Measurements from ENCODE around the gene KLHDC8B.

The KLHDC8B gene

DNA sequence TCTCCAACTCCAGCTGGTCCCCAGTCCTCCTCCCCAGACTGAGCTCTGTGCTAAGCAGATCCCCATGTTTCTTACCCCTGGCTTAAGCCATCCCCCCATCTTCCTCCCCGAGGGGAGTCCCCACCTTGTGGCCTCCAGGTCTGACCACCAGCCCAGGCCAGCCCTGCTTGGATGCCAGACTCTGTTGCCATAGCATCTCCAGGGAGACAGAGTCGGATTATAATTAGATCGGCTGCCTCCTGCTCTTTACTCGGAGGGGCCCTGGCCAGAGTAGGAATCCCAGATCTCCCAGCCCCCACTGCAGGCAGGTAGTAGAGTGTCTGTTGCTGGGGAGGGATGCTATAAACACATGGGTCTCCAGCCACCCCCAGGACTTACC is 2.4 kb downstream of the KLHDC8B start:
- no peak for DNase-seq (ENCODE audit: low spot score)
- TF ChIP-seq, protein P1, sequence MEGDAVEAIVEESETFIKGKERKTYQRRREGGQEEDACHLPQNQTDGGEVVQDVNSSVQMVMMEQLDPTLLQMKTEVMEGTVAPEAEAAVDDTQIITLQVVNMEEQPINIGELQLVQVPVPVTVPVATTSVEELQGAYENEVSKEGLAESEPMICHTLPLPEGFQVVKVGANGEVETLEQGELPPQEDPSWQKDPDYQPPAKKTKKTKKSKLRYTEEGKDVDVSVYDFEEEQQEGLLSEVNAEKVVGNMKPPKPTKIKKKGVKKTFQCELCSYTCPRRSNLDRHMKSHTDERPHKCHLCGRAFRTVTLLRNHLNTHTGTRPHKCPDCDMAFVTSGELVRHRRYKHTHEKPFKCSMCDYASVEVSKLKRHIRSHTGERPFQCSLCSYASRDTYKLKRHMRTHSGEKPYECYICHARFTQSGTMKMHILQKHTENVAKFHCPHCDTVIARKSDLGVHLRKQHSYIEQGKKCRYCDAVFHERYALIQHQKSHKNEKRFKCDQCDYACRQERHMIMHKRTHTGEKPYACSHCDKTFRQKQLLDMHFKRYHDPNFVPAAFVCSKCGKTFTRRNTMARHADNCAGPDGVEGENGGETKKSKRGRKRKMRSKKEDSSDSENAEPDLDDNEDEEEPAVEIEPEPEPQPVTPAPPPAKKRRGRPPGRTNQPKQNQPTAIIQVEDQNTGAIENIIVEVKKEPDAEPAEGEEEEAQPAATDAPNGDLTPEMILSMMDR (IDR thresholded peaks at IDR 0.05; ENCODE audit: extremely low read depth, missing control alignments), result no peak

GRCh38 chr3:49174397-49174985 is 3.1 kb downstream of the KLHDC8B start:
- no peak for DNase-seq (ENCODE audit: low spot score)
- TF ChIP-seq, protein P1 (IDR thresholded peaks at IDR 0.05; ENCODE audit: extremely low read depth, missing control alignments), result no peak

DNA sequence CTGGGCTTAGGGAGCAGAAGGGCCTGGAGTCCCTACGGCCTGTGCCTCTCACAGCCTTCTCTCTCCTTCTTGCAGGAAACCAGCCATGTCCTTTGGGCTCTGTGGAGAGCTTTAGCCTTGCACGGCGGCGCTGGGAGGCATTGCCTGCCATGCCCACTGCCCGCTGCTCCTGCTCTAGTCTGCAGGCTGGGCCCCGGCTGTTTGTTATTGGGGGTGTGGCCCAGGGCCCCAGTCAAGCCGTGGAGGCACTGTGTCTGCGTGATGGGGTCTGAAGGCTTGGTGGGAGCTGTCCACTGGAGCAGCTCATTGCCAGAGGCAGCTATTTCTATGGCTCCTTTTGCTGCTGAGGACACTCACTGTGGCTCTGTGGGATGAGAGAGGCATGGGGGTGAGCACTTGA is 4.1 kb downstream of the KLHDC8B start:
- TF ChIP-seq, protein P1 (IDR thresholded peaks at IDR 0.05; ENCODE audit: extremely low read depth, missing control alignments), result no peak
- no peak for DNase-seq (ENCODE audit: low spot score)

DNA sequence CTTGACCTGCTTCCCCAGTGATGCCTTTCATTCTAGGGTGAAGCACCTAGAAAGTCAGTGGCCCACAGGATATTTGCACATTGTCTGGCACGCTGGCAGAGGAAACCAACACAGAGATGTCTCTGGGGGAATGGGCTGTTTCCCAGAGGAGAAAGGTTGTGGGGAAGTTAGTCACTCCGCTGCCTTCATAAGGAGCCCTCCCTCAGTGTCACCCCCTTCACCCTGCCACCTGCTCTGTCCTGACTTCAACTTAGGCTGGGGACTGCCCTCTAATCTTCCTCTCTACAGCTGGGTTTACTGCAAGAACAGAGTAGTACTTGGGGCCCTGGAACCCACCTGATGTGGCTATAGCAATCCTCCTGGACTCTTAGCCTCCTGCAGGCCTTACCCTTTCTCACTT is 5.7 kb downstream of the KLHDC8B start:
- DNase-seq (ENCODE audit: low spot score), result no peak
- TF ChIP-seq, protein P1 (IDR thresholded peaks at IDR 0.05; ENCODE audit: extremely low read depth, missing control alignments), result no peak

DNA sequence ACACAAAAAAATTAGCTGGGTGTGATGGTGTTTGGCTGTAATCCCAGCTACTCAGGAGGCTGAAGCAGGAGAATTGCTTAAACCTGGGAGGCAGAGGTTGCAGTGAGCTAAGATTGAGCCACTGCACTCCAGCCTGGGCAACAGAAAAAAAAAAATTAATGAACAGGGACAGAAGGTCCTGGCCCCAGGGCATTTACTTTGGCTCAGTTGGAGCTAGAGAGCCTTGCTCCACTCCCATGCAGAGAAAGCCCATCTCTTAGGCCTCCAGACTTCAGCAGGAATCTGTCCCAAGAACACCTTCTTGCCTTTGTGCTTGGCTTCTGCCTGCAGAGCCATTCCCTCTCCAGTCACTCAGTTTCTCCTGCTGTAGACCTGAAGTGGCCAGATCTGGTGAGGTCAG is 8.7 kb downstream of the KLHDC8B start:
- DNase-seq (ENCODE audit: low spot score), result no peak
- TF ChIP-seq, protein P1 (IDR thresholded peaks at IDR 0.05; ENCODE audit: extremely low read depth, missing control alignments), result no peak

DNA sequence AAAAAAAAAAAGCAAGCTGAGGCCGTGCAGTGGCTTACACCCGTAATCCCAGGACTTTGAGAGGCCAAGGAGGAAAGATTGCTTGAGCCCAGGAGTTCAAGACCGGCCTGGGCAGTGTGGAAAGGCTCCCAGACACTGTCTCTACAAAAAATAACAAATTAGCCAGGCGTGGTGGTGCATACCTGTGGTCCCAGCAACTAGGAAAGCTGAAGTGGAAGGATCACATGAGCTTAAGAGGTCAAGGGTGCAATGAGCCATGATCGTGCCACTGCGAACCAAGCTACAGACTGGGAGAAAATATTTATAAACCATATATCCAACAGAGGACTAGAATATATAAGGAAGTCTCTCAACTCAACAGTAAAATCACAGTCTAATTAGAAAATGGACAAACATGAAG is 10.0 kb downstream of the KLHDC8B start:
- TF ChIP-seq, protein P1 (IDR thresholded peaks at IDR 0.05; ENCODE audit: extremely low read depth, missing control alignments), result no peak
- no peak for DNase-seq (ENCODE audit: low spot score)

GRCh38 chr3:49182682-49183081 is 11.3 kb downstream of the KLHDC8B start:
- TF ChIP-seq, protein P1 (IDR thresholded peaks at IDR 0.05; ENCODE audit: extremely low read depth, missing control alignments), result no peak
- no peak for DNase-seq (ENCODE audit: low spot score)

All from GM20000 (cell line).